ENCODE results near the gene FARP2.

The FARP2 gene

GRCh38 chr2:241323778-241324177 lies 32.3 kb upstream of the FARP2 start:
- no peak for DNase-seq (ENCODE audit: low spot score)

GRCh38 chr2:241324775-241325174 lies 31.3 kb upstream of the FARP2 start:
- peak; percentile 63 for DNase-seq (ENCODE audit: low spot score)

GRCh38 chr2:241325257-241325656 lies 30.8 kb upstream of the FARP2 start:
- no peak for DNase-seq (ENCODE audit: low spot score)

- no peak for DNase-seq (ENCODE audit: low spot score)
Observed at GRCh38 chr2:241329669-241330615, 26.1 kb upstream of the FARP2 start.

GRCh38 chr2:241330616-241330981 lies 25.5 kb upstream of the FARP2 start:
- DNase-seq (ENCODE audit: low spot score): no peak

DNA sequence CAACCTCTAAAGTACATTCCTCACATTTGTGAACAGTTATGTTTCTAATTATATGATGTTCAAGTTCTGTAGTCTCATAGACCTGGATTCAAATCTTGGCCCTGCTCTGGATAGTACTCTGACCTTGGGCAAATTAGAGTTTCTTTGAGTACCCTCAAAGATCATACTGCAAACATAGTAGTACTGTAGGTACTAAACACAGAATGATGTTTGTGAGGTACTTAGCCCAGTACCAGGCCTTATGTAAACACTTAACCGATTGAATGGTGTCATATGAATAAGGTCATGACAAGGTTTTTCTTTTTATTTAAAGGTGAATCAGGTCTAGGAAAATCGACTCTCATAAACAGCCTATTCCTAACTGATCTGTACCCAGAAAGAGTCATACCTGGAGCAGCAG lies 21.3 kb upstream of the FARP2 start:
- no peak for DNase-seq (ENCODE audit: low spot score)

DNA sequence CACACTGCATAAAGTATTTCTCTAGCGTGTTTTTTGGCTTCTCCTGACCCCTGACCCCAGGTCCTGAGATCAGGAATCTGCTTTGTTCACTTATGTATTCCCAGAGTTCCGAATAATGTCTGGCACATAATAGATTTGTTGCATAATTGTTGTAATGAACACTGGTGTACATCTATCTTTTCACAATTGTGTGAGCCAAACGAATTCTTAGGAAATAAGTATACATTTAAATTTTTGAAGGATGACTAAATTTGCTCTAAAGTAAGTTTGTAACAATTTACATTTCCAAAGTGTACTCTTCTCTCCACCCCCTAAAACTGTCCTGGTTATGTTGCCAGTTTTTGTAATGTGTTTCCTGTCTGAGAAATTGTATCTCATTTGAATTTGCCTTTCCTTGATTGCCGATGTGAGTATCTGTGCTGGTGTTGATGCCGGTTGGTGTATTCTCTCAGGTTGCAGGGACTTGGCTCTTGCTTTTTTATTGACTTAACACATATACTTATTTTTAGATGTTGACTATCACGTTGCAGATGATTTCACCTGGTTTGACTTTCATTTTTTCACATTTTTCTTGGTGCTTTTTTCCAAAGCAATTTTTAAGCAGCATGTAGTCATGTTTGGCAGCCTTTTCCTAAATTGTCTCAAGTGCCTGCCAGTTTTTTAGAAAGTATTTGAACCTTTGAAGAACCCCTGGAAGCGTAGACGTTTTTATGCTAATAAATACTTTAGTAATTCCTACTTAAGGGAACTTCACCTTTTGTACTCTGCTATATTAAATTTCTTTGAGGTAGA lies 16.1 kb upstream of the FARP2 start:
- no peak for DNase-seq (ENCODE audit: low spot score)

DNA sequence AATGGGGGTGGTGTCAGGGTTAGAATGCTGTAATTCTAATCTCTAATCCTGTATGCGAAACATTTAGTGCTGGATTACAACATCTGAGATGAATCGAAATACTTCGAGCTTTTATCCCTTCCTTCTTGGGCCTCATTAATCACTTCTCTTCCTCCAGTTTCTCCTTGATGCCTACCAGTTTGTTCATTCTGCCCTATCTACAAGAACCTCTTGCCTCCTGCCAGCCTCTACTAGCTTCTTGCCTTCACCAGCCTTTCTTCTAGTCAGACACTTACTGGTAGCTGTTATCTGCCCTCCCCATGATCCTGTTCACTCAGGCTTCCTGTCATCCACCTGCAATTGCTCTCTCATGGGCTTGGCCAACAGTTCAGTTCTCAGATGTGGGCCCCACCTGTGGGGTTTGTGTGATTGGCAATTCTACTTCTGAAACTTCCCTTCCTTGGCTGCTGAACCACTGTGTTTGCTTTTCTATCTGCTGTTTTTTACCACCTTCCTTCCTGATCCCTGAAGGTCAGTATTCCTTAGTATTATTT lies 15.4 kb upstream of the FARP2 start:
- DNase-seq (ENCODE audit: low spot score): no peak

- DNase-seq (ENCODE audit: low spot score): no peak
Observed at GRCh38 chr2:241344925-241345651, 11.0 kb upstream of the FARP2 start.

DNA sequence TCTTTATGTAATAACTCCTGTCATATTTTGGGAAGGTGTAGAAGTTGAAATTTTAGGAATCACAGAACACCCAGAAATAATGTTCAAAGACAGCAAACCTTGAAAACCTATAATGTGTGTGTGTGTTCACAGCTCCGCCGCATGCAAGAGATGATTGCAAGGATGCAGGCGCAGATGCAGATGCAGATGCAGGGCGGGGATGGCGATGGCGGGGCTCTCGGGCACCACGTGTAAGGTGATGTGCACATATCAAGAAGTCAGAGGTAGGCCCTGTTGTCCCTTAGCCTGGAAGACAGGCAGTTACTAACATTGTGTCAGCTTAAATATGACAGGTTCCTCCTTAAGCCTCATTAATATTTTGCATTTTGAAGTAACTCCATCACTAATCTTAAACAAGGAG lies 6.1 kb upstream of the FARP2 start:
- DNase-seq (ENCODE audit: low spot score): no peak

DNA sequence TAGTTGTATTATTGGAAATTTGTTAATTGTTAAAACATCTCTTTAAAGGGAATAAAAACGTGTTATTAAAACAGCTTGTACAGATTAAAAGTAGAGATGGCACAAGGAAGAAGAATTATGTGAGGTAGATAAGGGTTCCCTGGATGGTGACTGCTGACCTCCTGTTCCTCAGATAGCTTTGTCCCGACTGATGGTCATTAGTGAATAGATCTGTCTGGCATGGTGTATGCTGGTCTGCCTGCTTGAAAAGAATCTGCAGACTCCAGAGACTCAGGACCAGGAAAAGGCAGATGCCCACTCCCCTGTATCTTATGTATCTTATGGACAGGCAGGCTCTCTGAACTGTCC lies 5.6 kb upstream of the FARP2 start:
- no peak for DNase-seq (ENCODE audit: low spot score)

DNA sequence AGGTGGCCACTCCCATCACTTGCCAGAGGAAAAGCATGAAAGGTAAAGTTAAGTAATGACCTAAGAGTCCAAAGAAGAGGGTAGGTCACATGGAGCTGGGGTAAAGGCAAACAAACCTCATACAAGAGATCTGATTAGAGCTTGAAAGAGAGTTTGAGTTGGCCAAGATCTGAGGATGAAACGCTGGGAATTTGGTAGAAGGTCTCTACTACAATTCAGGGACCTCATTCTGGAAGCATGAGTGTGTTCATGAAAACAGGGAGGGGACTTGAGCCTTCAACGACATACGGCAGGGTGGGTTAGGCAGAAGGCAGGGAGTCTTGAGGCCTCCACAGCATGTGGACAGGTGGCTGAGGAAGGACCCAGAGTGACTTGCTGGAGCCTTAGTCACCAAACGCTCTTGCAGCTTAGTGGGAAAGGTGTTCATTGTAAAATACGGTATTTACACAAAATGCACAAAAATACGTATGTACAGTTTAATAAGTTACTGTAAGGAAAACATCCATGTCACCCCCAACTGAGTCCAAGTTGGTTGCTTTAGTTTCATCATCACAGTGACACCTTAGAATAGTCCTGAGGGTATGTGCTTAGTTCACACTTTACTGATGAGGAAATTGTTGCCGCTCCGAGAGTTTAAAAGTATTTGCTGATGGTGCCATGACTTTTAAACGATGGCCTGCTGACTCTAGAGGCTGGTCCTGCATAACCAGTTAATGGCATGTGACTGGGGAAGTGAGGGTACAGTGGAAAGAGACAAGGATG lies 5.0 kb upstream of the FARP2 start:
- DNase-seq (ENCODE audit: low spot score): no peak

- no peak for DNase-seq (ENCODE audit: low spot score)
Observed at GRCh38 chr2:241351640-241352031, 4.4 kb upstream of the FARP2 start.

GRCh38 chr2:241352227-241352626 lies 3.9 kb upstream of the FARP2 start:
- DNase-seq (ENCODE audit: low spot score): no peak

DNA sequence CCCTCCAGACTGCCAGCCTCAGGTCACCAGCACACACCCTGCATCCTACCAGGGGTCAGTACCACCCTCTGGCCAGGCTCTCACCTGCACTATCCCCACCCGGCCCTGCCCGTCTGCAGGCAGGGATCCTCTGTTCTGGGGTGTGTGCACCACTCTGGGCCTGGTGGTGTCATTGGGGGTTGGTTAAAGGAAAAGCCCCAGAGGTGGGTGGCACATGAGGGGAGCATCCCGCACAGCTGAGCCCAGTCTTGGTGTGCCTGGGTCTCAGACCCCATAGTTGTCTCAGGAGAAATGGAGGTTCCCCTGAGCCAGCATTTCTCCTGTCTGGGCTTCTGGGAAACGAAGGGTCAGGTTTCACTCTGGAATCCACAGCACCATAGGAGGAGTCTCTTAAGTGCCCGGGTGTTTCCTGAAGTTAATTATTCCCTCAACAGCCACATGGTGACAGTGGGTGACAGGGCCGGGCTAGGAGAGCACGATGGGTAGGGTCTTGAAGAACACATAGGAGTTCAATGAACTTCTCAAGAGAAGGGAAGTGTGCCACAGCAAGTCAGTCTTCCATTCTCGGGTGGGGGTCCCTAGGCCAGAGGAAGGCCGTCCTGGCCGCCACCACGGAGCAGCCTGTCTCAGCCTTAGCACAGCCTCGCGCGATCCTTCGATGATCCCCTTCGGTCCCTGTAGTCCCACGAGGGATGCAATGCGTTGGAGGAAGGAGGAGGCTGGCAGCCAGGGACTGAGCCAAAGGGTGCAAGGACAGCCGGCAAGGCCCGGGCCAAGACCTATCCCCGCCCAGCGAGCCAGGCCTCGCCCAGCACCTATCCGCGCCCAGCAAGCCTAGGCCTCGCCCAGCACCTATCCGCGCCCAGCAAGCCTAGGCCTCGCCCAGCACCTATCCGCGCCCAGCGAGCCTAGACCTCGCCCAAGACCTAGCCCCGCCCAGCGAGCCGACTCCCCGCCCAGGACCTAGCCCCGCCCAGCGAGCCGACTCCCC lies 1.1 kb upstream of the FARP2 start:
- DNase-seq (ENCODE audit: low spot score): no peak

- DNase-seq (ENCODE audit: low spot score): no peak
Observed at GRCh38 chr2:241356871-241357260, 781 bp downstream of the FARP2 start.

- no peak for DNase-seq (ENCODE audit: low spot score)
Observed at GRCh38 chr2:241357531-241357930, 1.4 kb downstream of the FARP2 start.

DNA sequence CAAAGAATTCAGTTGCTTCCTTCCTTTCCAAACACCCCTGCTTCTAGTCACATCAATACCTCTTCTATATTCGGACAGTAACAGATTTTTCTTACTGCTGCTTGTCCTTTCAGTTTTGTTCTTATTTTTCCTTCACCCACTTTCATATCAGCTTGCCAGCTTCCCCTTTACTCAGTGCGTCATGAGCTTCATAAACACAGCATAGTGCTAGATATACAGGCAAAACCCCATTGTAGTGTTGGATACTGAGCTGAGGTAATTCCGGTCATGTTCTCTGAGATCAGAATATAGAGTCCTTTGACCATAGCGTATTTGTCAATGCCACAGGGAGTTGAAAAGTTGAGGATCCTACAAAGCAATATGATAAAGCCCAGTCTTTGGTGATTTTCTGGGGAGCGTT lies 2.4 kb downstream of the FARP2 start:
- DNase-seq (ENCODE audit: low spot score): peak; percentile 62

DNA sequence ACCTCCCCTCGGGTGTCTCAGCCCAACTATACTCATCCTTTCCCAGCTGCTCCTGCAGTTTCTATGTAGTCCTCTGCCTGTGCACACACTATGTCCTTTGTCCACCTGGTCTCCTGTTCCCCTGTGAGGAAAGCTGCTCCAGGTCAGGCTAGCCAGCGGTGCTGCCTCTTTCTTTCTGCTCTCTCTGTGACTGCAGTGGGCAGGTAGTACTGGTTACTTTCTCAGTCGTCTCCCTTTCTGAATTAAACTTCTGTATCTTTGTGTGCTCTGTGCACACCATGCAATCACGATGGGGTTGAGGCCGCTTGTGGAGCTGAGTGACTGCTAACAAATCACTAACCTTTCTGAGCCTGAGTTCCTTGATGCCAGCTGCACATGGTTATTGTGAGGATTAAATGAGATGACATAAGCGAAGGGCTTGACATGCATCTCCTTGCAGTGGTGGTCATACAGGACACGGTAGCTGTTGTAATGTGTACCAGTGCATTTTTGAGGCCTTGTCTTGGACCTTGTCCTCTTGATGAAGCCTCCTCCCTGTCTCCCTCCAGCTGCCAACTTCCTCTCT lies 3.5 kb downstream of the FARP2 start:
- no peak for DNase-seq (ENCODE audit: low spot score)

- no peak for DNase-seq (ENCODE audit: low spot score)
Observed at GRCh38 chr2:241363426-241363825, 7.3 kb downstream of the FARP2 start.
